T-cell (primary cell): ENCODE measurements around the gene BCKDHA. TPM values are rescaled to one million over a fixed set of nuclear protein-coding genes. Genes with fewer than 3 reads are reported as not detected.
A peak's percentile ranks its signal among the peaks of the same experiment; 100 is the strongest.

ENCODE experiments used
- ATAC-seq, 4 experiments: fragments of 200-7000 bp in 3 of 4; fragments of 150-1000 bp in 1 of 4; cut with Tn5 transposase; replicated peaks in 1 of 4; 1 replicate in 3 of 4; 2 replicates in 1 of 4; pipeline ENCODE4 v1.10.0; 2021; ENCODE audit warnings: moderate library complexity in 3 of 4, mild to moderate bottlenecking in 2 of 4, moderate number of reproducible peaks in 1 of 4
- CTCF ChIA-PET, 2 donors: fragments of 300-600 bp; sonication (Branson Sonifier 250); formaldehyde crosslinking; loops; one replicate each; lab custom pipeline; 2022; ENCODE audit warnings: antibody characterized with exemption in 2 of 2; lab: Charles Lee
- POLR2A ChIA-PET, 2 donors: fragments of 300-600 bp; sonication (Branson Sonifier 250); formaldehyde crosslinking; loops; one replicate each; lab custom pipeline; 2022; ENCODE audit warnings: antibody characterized with exemption in 2 of 2; lab: Charles Lee
- DNase-seq, 35 experiments: peaks; one replicate each; pipeline versions ENCODE4 v3.0.0 to v3.0.0-alpha.2; 2013 to 2023
- H3K27ac ChIP-seq: one replicate; pipeline ENCODE4 v1.5.1; 2013; ENCODE audit warnings: low read length
- H3K27me3 ChIP-seq, 2 experiments: replicated peaks in 1 of 2; 1 replicate in 1 of 2; 2 replicates in 1 of 2; pipeline versions ENCODE4 v1.6.1 to v1.7.0; 2013; ENCODE audit warnings: low read length in 1 of 2, mixed read lengths in 1 of 2; ENCODE audit not compliant: control insufficient read depth in 2 of 2, insufficient read depth in 2 of 2; ENCODE audit errors: extremely low read depth in 1 of 2
- H3K36me3 ChIP-seq, 2 donors: 1 replicate in 1 of 2; 2 replicates in 1 of 2; pipeline versions ENCODE4 v1.6.1 to v1.7.0; 2013; ENCODE audit warnings: low read length in 1 of 2; ENCODE audit not compliant: control insufficient read depth in 2 of 2, insufficient read depth in 1 of 2; ENCODE audit errors: extremely low read depth in 1 of 2
- H3K4me1 ChIP-seq, 2 experiments: 1 replicate in 1 of 2; 2 replicates in 1 of 2; pipeline versions ENCODE4 v1.6.1 to v1.7.0; 2013; ENCODE audit warnings: low read length in 2 of 2, mixed read lengths in 1 of 2; ENCODE audit not compliant: insufficient read depth in 2 of 2, control insufficient read depth in 1 of 2; ENCODE audit errors: extremely low read depth in 1 of 2
- H3K4me3 ChIP-seq, 2 donors: 1 replicate in 1 of 2; 2 replicates in 1 of 2; pipeline versions ENCODE4 v1.5.1 to v1.7.0; 2013; ENCODE audit warnings: mild to moderate bottlenecking in 2 of 2, low read length in 1 of 2, moderate library complexity in 1 of 2; ENCODE audit not compliant: control insufficient read depth in 1 of 2; ENCODE audit errors: extremely low read depth in 1 of 2
- H3K9me3 ChIP-seq: 2 replicates; pipeline ENCODE4 v1.7.0; 2013
- H3K27ac Mint-ChIP-seq, 2 donors: one replicate each; pipeline ENCODE4 v1.8.0; 2020 to 2021; ENCODE audit warnings: mild to moderate bottlenecking in 2 of 2, mixed read lengths in 2 of 2
- H3K27me3 Mint-ChIP-seq, 2 donors: one replicate each; pipeline ENCODE4 v1.8.0; 2021 to 2022; ENCODE audit warnings: mixed read lengths in 2 of 2
- H3K36me3 Mint-ChIP-seq: one replicate; pipeline ENCODE4 v1.8.0; 2021; ENCODE audit warnings: mixed read lengths
- H3K4me1 Mint-ChIP-seq, 3 donors: one replicate each; pipeline ENCODE4 v1.8.0; 2020 to 2022; ENCODE audit warnings: mixed read lengths in 3 of 3, mild to moderate bottlenecking in 1 of 3
- H3K4me3 Mint-ChIP-seq, 3 donors: one replicate each; pipeline ENCODE4 v1.8.0; 2020 to 2022; ENCODE audit warnings: mild to moderate bottlenecking in 3 of 3, mixed read lengths in 3 of 3, moderate library complexity in 3 of 3
- H3K9me3 Mint-ChIP-seq, 3 donors: one replicate each; pipeline ENCODE4 v1.8.0; 2020 to 2022; ENCODE audit warnings: mixed read lengths in 3 of 3
- WGBS: methylation state at CpG from one replicate; pipeline ENCODE4 v1.1.5; 2013; ENCODE audit warnings: missing lambda C conversion rate; ENCODE audit not compliant: insufficient coverage; 5-methylcytosine and 5-hydroxymethylcytosine counted together
- total RNA-seq, 35 experiments: library from RNA in 6 of 35; stranded (reverse) in 6 of 35; fragments of 120-200 nt in 1 of 35; gene quantifications; one replicate each; pipeline versions ENCODE4 v1.2.1 to v1.2.4 and lab custom pipeline; 2013 to 2026

Gene BCKDHA
- total RNA-seq (10 to 100 TPM; 13.0 to 28.6 (median 27.0) TPM), total RNA-seq (lab: John Stamatoyannopoulos, UW) (0.13 to 2.1 (median 0.95) reads per million in 29 experiments)
- 22.5 TPM for total RNA-seq (2013)

- H3K27me3 Mint-ChIP-seq = no peaks in the 10 kb centered on the region
- no peaks in the 10 kb centered on the region for H3K36me3 ChIP-seq
- H3K4me3 ChIP-seq = peak within 1 kb of the TSS; percentile 81 to 97
- ChIA-PET CTCF (interaction anchor here in 1 of 2 donors (0.7 kb wide), 1 partner anchor 592 kb away, joined by 3 read pairs; no protein-coding TSS in a partner anchor), POLR2A (no interaction called here)
- H3K27ac ChIP-seq = peak within 1 kb of the TSS; percentile 98
- H3K9me3 ChIP-seq = no peaks in the 10 kb centered on the region
- peak within 1 kb of the TSS; percentile 97 to 99 (median 98) for H3K4me3 Mint-ChIP-seq
- peak; percentile 97 to 100 (median 99) for DNase-seq
- H3K4me1 ChIP-seq = peaks cover 19 to 38% of the 10 kb centered on the region in 2 experiments
- no peaks in the 10 kb centered on the region for H3K27me3 ChIP-seq
- peak within 1 kb of the TSS; percentile 100 for H3K27ac Mint-ChIP-seq
- peak; percentile 98 to 99 (median 99) for ATAC-seq
- WGBS = under 1% methylated on average over 38 of the region's 50 CpGs
- no peaks in the 10 kb centered on the region for H3K9me3 Mint-ChIP-seq
- H3K4me1 Mint-ChIP-seq = peaks cover 41 to 54% (median 48%) of the 10 kb centered on the region in 3 donors
- peaks cover 8% of the 10 kb centered on the region for H3K36me3 Mint-ChIP-seq
Observed at GRCh38 chr19:41397086-41398049, at the start of gene BCKDHA, which contains the start of gene EXOSC5. Gene BCKDHA, plus strand, starts transcription at chr19:41397818. Its CDS starts 10 bp downstream, at chr19:41397828. Gene EXOSC5, minus strand, starts transcription at chr19:41397359. Its CDS starts 31 bp downstream, at chr19:41397328.

- no peaks in the 10 kb centered on the region for H3K9me3 Mint-ChIP-seq
- ATAC-seq = peak in 3 of 4 experiments; percentile 3 to 9 (median 7)
- H3K27me3 Mint-ChIP-seq = no peaks in the 10 kb centered on the region
- ChIA-PET POLR2A (interaction anchor here (0.5 to 4.9 kb wide), 10 partner anchors 8 to 87 kb away, joined by 3 to 49 read pairs (median 5); partner anchors contain the start of genes B9D2 (in 2 of the 2) and HNRNPUL1 (in 1 of the 2)), CTCF (interaction anchor here (0.5 to 1.8 kb wide), 9 partner anchors 8 to 486 kb away, joined by 3 to 20 read pairs (median 7); partner anchors contain the start of genes B9D2 (in 1 of the 2) and HNRNPUL1 (in 1 of the 2))
- peak overlapping the region; percentile 68 to 94 for H3K4me3 ChIP-seq
- no peaks in the 10 kb centered on the region for H3K9me3 ChIP-seq
- peak in 1 of 35 experiments; percentile 27 for DNase-seq
- H3K36me3 ChIP-seq = peaks cover 0 to 21% of the 10 kb centered on the region in 2 donors
- H3K27ac ChIP-seq = peak overlapping the region; percentile 92
- peak overlapping the region; percentile 97 to 99 (median 99) for H3K4me3 Mint-ChIP-seq
- WGBS = 2% methylated on average over 18 of the region's 22 CpGs
- no peaks in the 10 kb centered on the region for H3K27me3 ChIP-seq
- H3K4me1 ChIP-seq = peaks cover 42 to 70% of the 10 kb centered on the region in 2 experiments
- H3K27ac Mint-ChIP-seq = peak overlapping the region; percentile 89 to 94
- peaks cover 52 to 62% (median 52%) of the 10 kb centered on the region in 3 donors for H3K4me1 Mint-ChIP-seq
- peaks cover 15% of the 10 kb centered on the region for H3K36me3 Mint-ChIP-seq
Observed at GRCh38 chr19:41350735-41351338, 46.8 kb upstream of the BCKDHA start.

GRCh38 chr19:41351339-41352245 lies 46.0 kb upstream of the BCKDHA start:
- peak; percentile 60 to 64 (median 62) for ATAC-seq
- Mint-ChIP-seq H3K4me3 (peak overlapping the region; percentile 97 to 99 (median 99)), H3K27me3 (no peaks in the 10 kb centered on the region), H3K27ac (peak overlapping the region; percentile 94 to 96), H3K4me1 (peaks cover 53 to 64% (median 54%) of the 10 kb centered on the region in 3 donors), H3K9me3 (no peaks in the 10 kb centered on the region), H3K36me3 (peaks cover 12% of the 10 kb centered on the region)
- ChIA-PET CTCF (interaction anchor here (0.5 to 1.8 kb wide), 14 partner anchors 9 to 485 kb away, joined by 3 to 20 read pairs (median 6); partner anchors contain the start of genes B9D2 (in 2 of the 2) and HNRNPUL1 (in 1 of the 2)), POLR2A (interaction anchor here (0.5 to 4.9 kb wide), 10 partner anchors 9 to 88 kb away, joined by 3 to 49 read pairs (median 5); partner anchors contain the start of genes B9D2 (in 2 of the 2) and HNRNPUL1 (in 1 of the 2))
- peak; percentile 71 to 93 (median 83) for DNase-seq
- Histone ChIP-seq H3K4me1 (peaks cover 49 to 70% of the 10 kb centered on the region in 2 experiments), H3K36me3 (peaks cover 0 to 13% of the 10 kb centered on the region in 2 donors), H3K27ac (peak overlapping the region; percentile 92), H3K27me3 (no peaks in the 10 kb centered on the region), H3K9me3 (no peaks in the 10 kb centered on the region), H3K4me3 (peak overlapping the region; percentile 68 to 94)
- WGBS = under 1% methylated on average over 43 of the region's 58 CpGs

- Mint-ChIP-seq H3K4me3 (peak overlapping the region; percentile 97 to 99 (median 99)), H3K9me3 (no peaks in the 10 kb centered on the region), H3K4me1 (peaks cover 56 to 69% (median 59%) of the 10 kb centered on the region in 3 donors), H3K27me3 (no peaks in the 10 kb centered on the region), H3K36me3 (peaks cover 16% of the 10 kb centered on the region), H3K27ac (peak overlapping the region; percentile 94 to 96)
- H3K36me3 ChIP-seq = peaks cover 0 to 8% of the 10 kb centered on the region in 2 donors
- H3K4me1 ChIP-seq = peaks cover 55 to 72% of the 10 kb centered on the region in 2 experiments
- DNase-seq (no peak), ATAC-seq (no peak)
- no peaks in the 10 kb centered on the region for H3K9me3 ChIP-seq
- ChIA-PET CTCF (interaction anchor here (0.6 to 1.8 kb wide), 8 partner anchors 8 to 382 kb away, joined by 3 to 14 read pairs (median 4); partner anchors contain the start of genes B9D2 (in 2 of the 2) and HNRNPUL1 (in 1 of the 2)), POLR2A (interaction anchor here in 1 of 2 donors (0.9 to 4.9 kb wide), 4 partner anchors 10 to 88 kb away, joined by 5 to 49 read pairs (median 18); partner anchors contain the start of genes B9D2 and HNRNPUL1)
- no peaks in the 10 kb centered on the region for H3K27me3 ChIP-seq
- H3K27ac ChIP-seq = peak overlapping the region; percentile 92
- peak overlapping the region; percentile 68 to 94 for H3K4me3 ChIP-seq
- WGBS = 0% methylated on average over 7 of the region's 12 CpGs
Observed at GRCh38 chr19:41352279-41352608, 45.4 kb upstream of the BCKDHA start.
